Large intestine (tissue), 3 donors: ENCODE data around the gene PPP1R12A. TPM values are rescaled to one million over a fixed set of nuclear protein-coding genes. Genes with fewer than 3 reads are reported as not detected.

Source experiments
- DNase-seq, 2 donors: peaks; one replicate each; pipeline versions ENCODE4 v3.0.0 to v3.0.0-alpha.2; 2013
- H3K27ac ChIP-seq: one replicate; pipeline ENCODE4 v1.5.1; 2013; ENCODE audit warnings: low read length
- H3K27me3 ChIP-seq: 2 replicates; pipeline ENCODE4 v1.6.1; 2013; ENCODE audit warnings: low read length; ENCODE audit not compliant: control insufficient read depth, insufficient read depth
- H3K36me3 ChIP-seq: 2 replicates; pipeline ENCODE4 v1.6.1; 2013; ENCODE audit warnings: low read length; ENCODE audit not compliant: control insufficient read depth, insufficient read depth
- H3K4me1 ChIP-seq: one replicate; pipeline ENCODE4 v1.6.1; 2013; ENCODE audit warnings: low read length; ENCODE audit not compliant: control insufficient read depth, insufficient read depth
- H3K4me3 ChIP-seq: one replicate; pipeline ENCODE4 v1.5.1; 2013; ENCODE audit warnings: low read length
- H3K9me3 ChIP-seq: one replicate; pipeline ENCODE4 v1.6.1; 2013; ENCODE audit warnings: mild to moderate bottlenecking, low read depth, low read length, moderate library complexity; ENCODE audit not compliant: control insufficient read depth
- WGBS: methylation state at CpG from one replicate; pipeline ENCODE4 v1.1.5; 2013; ENCODE audit warnings: low lambda C conversion rate; ENCODE audit not compliant: insufficient coverage; 5-methylcytosine and 5-hydroxymethylcytosine counted together
- polyA plus RNA-seq: library from polyadenylated mRNA; unstranded; fragments of 120-200 nt; gene quantifications from one replicate; pipeline ENCODE4 v1.2.1, GENCODE V29; 2013

PPP1R12A gene
- polyA plus RNA-seq, 1 donor: 60.8 TPM

DNA sequence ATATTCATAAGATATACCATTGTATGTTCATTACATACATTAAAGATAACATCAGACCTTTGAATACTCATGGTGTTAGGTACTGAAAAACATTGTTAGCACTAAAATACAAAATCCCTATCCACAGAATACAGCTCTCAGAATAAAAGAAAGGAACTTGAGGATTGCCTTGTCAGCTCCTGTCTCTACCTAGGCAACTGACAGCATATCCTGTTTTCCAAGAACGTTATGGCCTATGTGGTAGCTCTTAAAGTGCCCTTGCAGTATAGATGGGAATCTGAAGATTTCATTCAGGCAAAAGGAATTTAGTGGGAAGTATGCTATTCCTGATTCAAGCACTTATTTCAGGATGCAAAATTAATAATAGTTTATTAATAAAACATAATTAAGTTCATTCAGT, 1.8 kb upstream of the PPP1R12A start:
- Histone ChIP-seq H3K4me3 (no peak overlapping the region), H3K27ac (peak overlapping the region; percentile 98)
- no CpG with 5 or more reads among the region's 1 CpG for WGBS

DNA sequence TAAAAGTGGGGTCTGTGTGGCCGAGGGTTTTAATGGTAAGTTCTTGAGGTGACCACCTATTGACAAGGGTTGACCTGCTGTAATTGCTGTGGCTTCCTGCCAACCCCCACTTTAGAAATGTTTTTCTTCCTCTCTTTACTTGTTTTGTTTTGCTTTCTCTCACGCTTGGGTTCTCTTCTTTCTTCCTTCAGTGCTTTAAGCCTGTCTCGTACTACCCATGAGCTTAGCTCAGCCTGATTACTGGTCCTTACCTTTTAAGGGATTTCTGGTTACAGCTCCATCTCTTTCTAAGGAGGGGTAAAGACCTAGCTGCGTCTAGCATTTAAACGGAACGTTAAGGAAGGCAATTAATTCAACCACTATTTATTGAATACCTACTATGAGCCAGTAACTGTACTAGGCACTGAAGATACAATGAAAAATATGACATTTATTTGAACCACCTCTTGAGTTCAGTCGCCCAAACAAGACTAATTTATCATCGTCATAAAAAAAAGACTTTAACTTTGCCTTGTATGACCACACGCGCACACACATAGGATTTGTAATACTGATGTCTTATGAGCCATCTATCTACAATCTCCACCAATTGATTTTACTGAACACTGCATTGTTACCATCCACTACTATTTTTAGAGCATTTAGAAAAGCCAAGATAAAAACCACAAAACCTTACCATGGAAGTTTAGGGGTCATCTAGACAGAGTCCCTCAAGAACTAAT, 888 bp upstream of the PPP1R12A start:
- H3K4me1 ChIP-seq: peaks cover 2% of the 10 kb centered on the region
- DNase-seq: no peak
- H3K36me3 ChIP-seq: no peaks in the 10 kb centered on the region
- peak overlapping the region; percentile 93 for H3K4me3 ChIP-seq
- 0% methylated on average over 3 of the region's 10 CpGs for WGBS
- no peaks in the 10 kb centered on the region for H3K9me3 ChIP-seq
- no peaks in the 10 kb centered on the region for H3K27me3 ChIP-seq
- peak overlapping the region; percentile 98 for H3K27ac ChIP-seq

More for the DNA sequence above, 1.8 kb upstream of the PPP1R12A start:
- peaks cover 2% of the 10 kb centered on the region for H3K4me1 ChIP-seq
- DNase-seq: peak; percentile 7 to 36
- H3K27me3 ChIP-seq: no peaks in the 10 kb centered on the region
- H3K9me3 ChIP-seq: no peaks in the 10 kb centered on the region
- no peaks in the 10 kb centered on the region for H3K36me3 ChIP-seq

DNA sequence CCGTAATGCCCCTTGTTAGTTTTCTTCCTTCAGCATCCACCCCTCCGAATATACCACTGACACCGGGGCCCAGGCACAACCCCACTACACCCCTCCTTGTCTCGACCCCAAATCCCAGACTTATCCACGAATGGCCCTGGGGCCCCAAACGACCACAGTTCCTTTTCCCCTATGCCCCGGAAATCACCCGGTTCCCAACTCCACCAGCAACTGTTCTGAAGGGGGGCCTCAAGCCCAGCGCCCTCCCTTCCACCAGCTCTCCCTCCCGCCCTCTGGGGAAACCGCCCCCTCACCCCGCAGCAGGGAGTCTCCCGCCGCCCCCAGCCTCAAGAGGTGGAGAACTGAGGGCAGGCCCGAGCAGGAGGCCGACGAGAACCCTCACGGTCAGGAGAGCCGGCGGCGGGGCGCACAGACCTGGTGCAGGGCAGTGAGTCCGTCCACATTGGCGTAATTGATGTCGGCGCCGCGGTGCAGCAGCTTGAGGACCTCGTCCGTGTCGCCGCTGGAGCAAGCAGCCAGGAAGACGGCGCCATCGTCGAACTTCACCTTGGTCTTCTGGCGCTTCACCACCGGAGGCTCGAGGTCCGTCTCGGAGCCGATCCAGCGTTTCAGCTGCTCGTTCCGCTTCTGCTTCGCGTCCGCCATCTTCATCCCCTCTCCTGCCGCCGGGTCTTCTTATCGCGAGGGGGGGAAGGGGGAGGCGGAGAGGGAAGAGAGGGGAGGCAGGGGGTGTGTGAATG, 446 bp downstream of the PPP1R12A start:
- H3K36me3 ChIP-seq: no peaks in the 10 kb centered on the region
- peak overlapping the region; percentile 98 for H3K27ac ChIP-seq
- WGBS: 0% methylated on average over 2 of the region's 53 CpGs
- no peaks in the 10 kb centered on the region for H3K27me3 ChIP-seq
- peak overlapping the region; percentile 93 for H3K4me3 ChIP-seq
- H3K4me1 ChIP-seq: peaks cover 2% of the 10 kb centered on the region
- peak in 1 of 2 donors; percentile 55 for DNase-seq
- H3K9me3 ChIP-seq: no peaks in the 10 kb centered on the region

DNA sequence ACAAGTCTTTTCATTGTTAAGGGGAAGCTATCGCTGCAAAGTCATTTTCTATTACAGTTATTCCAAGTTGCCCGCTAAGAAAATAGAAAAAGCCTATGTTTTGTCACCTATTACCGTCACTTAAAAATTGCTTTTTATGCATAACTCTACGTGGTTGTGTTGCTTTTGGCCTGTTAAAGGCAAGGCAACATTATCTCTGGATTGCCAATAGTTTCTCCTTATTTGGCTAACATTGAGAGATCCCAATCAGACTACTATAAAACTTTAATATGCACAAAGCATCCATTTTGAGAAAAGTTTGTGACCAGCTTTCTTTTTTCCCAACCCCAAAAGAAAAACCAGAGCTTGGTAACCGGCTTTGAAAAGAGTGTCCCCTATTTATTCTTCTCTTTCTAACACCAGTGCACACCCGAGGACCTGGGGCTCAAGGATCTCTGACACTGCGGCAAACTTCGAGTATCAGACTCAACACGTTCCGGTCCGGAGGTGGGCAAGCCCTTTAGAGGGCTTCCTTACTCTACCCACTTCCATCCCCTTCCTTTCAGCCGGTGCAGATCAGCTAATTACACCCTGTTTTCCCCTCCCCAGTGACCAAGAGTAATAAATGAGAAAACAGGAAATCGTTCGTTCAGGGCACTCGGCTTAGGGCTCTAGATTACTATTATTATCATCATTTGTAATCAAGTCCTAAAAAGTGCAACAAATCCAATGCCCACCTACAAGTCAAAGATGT, 1.2 kb downstream of the PPP1R12A start:
- DNase-seq: peak; percentile 11 to 60
- Histone ChIP-seq H3K36me3 (no peaks in the 10 kb centered on the region), H3K9me3 (no peaks in the 10 kb centered on the region), H3K27ac (peak overlapping the region; percentile 98), H3K4me3 (peak overlapping the region; percentile 93), H3K4me1 (peaks cover 2% of the 10 kb centered on the region), H3K27me3 (no peaks in the 10 kb centered on the region)
- WGBS: 0% methylated on average over 2 of the region's 15 CpGs

DNA sequence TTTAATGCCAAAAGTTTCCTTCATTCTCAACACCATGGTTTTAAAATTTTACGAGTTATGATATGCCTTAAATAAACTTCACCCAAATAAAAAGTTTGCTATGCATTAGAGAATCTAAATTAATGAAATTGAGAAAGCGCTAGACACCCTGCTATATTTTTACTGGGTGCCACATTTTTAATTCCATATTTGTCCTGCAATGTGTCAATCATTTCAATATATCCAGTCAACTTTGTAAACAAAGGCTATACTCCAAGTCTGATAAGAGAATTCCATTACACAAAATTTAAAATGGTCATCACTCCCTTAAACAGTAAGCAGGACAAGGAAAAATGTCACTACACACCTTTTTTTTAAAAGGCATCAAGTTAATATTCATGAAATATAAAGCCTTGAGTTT, 1.9 kb downstream of the PPP1R12A start:
- peak overlapping the region; percentile 98 for H3K27ac ChIP-seq
- peak overlapping the region; percentile 93 for H3K4me3 ChIP-seq
- 50% methylated on average over 2 of the region's 2 CpGs for WGBS
- no peaks in the 10 kb centered on the region for H3K27me3 ChIP-seq
- no peaks in the 10 kb centered on the region for H3K9me3 ChIP-seq
- no peak for DNase-seq
- peaks cover 2% of the 10 kb centered on the region for H3K4me1 ChIP-seq
- H3K36me3 ChIP-seq: no peaks in the 10 kb centered on the region

DNA sequence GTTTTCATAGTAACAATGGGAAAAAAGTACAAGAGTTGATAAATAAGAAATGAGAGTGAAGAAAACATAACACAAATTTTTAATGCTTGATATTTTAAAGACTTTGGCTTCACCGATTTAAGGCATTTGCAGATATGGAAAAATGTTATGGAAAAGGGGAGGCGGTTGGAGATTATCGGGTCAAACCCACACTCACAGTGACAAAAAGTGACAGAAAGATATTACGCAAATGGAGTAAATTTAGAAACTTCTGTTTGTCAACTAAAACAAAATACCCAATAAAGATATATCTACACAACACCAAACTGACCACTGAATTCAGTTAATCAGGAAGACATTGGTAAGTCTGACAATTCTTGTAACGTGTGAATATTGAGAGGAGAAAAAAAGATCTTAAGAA, 2.5 kb downstream of the PPP1R12A start:
- WGBS: 27% methylated on average over 2 of the region's 5 CpGs
- Histone ChIP-seq H3K9me3 (no peaks in the 10 kb centered on the region), H3K4me3 (peak overlapping the region; percentile 93), H3K27ac (no peak overlapping the region), H3K4me1 (peaks cover 2% of the 10 kb centered on the region), H3K27me3 (no peaks in the 10 kb centered on the region), H3K36me3 (no peaks in the 10 kb centered on the region)
- no peak for DNase-seq

DNA sequence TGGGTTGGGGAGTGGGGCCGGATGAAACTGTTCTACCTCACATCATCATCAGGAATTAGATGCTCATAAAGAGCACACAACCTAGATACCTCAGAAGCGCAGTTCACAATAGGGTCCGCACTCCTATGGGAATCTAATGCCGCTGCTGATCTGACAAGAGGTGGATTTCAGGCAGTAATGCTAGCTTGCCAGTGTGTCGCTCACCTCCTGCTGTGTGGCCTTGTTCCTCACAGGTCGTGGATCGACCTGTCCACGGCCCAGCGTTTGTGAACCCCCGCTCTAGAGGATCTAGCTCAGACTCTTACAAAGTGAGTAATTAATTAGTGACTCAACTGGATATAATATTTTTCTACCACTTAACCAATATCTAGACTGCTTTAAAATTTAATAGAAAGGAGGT, 5.8 kb downstream of the PPP1R12A start:
- Histone ChIP-seq H3K27me3 (no peaks in the 10 kb centered on the region), H3K4me3 (no peak overlapping the region), H3K4me1 (no peaks in the 10 kb centered on the region), H3K27ac (no peak overlapping the region), H3K9me3 (no peaks in the 10 kb centered on the region), H3K36me3 (no peaks in the 10 kb centered on the region)
- WGBS: 100% methylated on average over 1 of the region's 10 CpGs
- DNase-seq: no peak

DNA sequence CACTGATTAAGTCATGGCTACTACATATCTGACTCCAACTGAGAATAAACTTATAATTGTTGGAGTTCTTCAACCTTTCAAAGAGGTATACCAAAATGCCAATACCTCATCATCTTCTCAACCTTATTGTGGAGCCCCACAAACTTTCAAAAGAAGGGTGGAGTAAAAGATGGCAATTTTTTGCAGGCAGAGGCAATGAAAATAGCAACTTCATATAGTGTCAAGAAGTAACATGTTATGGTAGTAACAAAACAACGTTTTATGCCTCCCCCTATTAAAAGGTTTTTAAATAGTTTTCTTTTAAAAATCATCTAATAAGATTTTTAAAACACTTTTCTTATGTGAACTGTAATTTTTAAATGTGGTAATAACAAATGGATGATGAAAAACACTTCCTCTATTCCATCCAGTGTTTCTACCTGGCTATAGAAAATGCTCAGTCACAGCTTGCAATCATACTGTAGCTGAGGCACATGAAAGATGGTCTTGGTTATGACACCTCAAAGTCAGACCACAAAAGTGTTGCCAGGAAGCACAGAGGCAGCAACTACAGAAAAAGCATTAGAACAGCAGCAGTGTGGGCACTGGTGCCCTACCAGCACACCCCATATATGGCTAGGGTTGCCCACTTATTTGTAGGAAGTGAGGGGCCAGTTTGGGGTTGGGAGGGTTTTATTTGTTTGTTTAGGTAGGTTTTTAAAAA, 7.0 kb downstream of the PPP1R12A start:
- no peaks in the 10 kb centered on the region for H3K4me1 ChIP-seq
- no peak overlapping the region for H3K4me3 ChIP-seq
- no peak for DNase-seq
- WGBS: 67% methylated on average over 1 of the region's 1 CpG
- H3K9me3 ChIP-seq: no peaks in the 10 kb centered on the region
- no peaks in the 10 kb centered on the region for H3K27me3 ChIP-seq
- no peaks in the 10 kb centered on the region for H3K36me3 ChIP-seq
- H3K27ac ChIP-seq: no peak overlapping the region

DNA sequence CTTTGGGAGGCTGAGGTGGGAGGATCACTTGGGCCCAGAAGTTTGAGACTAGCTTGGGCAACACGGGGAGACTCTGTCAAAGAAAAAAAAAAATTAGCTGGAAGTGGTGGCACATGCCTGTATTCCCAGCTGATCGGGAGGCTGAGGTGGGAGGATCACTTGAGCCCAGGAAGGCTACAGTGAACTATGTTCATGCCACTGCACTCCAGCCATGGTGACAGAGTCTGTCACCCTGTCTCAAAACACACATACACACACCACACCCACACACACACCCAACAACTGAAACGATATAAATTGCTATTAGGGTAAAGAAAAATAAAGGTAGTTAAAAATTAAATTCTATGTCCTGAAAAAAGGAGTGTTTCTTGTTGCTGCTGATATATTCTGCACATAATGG, 7.9 kb downstream of the PPP1R12A start:
- no peak overlapping the region for H3K4me3 ChIP-seq
- no peak overlapping the region for H3K27ac ChIP-seq
- no peaks in the 10 kb centered on the region for H3K27me3 ChIP-seq
- H3K4me1 ChIP-seq: no peaks in the 10 kb centered on the region
- no CpG with 5 or more reads among the region's 3 CpGs for WGBS
- no peaks in the 10 kb centered on the region for H3K9me3 ChIP-seq
- no peak for DNase-seq
- H3K36me3 ChIP-seq: no peaks in the 10 kb centered on the region

DNA sequence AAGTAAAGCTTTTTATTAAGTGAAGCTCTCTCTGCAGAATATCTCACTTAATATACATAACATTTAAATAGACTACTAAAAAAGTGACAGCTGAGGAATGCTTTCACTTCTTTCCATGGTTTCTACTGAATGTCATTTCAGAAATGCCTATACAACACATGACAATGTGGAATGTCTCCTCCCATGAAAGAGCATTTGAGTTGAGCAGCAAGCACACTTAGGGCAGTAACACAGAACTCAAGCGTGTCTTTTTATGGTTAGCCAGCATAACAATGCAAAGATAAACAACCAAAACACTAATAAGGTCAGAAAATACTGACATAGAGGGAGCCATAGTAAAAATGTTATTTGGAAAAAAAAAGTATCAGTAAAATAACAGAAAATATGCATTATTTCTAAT, 9.4 kb downstream of the PPP1R12A start:
- 83% methylated on average over 1 of the region's 1 CpG for WGBS
- H3K27ac ChIP-seq: no peak overlapping the region
- H3K4me1 ChIP-seq: no peaks in the 10 kb centered on the region
- DNase-seq: no peak
- H3K4me3 ChIP-seq: no peak overlapping the region
- no peaks in the 10 kb centered on the region for H3K36me3 ChIP-seq
- no peaks in the 10 kb centered on the region for H3K27me3 ChIP-seq
- H3K9me3 ChIP-seq: no peaks in the 10 kb centered on the region
